ENCODE measurements around the gene BABAM2. TPM values are rescaled to one million over a fixed set of nuclear protein-coding genes. Genes with fewer than 3 reads are reported as not detected.

The BABAM2 gene
- polyA plus RNA-seq, 1 experiment: 32.6 TPM

- Histone ChIP-seq H3K27me3 (ENCODE audit: control insufficient read depth, insufficient read depth, low read length) (no peaks in the 10 kb centered on the region), H3K36me3 (ENCODE audit: control insufficient read depth, insufficient read depth, low read length) (no peaks in the 10 kb centered on the region; the same call in 1 of the 2 replicates), H3K4me3 (ENCODE audit: low read depth, low read length) (no peak overlapping the region)
- DNase-seq (ENCODE audit: low read depth): no peak
- TF ChIP-seq CTCF (IDR thresholded peaks at IDR 0.05; ENCODE audit: insufficient read depth, low read depth, low read length): no peak
- ChIA-PET CTCF (no interaction called here), POLR2A (no interaction called here)
Observed at GRCh38 chr2:27921424-27921823, 30.9 kb downstream of the BABAM2 start.

DNA sequence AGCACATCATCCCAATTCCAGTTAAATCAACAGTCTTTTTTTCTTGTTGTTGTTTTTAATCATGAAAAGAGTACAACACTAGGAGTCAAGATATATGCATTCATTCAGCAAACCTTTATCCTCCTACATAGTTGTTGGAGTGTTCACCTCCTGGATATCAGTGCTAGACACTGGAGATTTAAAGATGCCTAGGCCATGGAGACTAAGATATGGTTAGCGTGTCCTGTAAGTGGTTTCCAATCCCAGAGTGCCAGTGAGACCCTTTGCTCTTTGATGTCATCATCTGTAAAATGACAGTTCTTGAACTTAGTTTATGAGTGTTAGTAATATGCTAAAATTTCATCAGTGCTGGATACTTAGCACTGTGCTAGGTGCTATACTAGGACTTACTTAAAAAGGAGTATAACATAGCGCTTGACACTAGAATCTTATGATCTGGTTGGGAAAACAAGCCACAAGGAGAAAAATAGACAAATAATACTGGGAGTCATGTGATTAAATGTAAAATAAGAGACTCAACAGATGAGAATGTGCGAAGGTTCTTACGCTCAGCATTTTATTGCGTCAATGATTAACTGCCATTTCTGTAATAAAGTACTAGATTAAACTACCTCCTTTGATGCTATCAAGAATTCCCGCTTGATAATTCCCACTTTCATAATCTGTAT lies 31.5 kb downstream of the BABAM2 start:
- no peak for DNase-seq (ENCODE audit: low read depth)
- ChIA-PET POLR2A (no interaction called here), CTCF (no interaction called here)
- no peak overlapping the region for H3K4me3 ChIP-seq (ENCODE audit: low read depth, low read length)
- no peaks in the 10 kb centered on the region; the same call in 1 of the 2 replicates for H3K36me3 ChIP-seq (ENCODE audit: control insufficient read depth, insufficient read depth, low read length)
- no peaks in the 10 kb centered on the region for H3K27me3 ChIP-seq (ENCODE audit: control insufficient read depth, insufficient read depth, low read length)
- no peak for TF ChIP-seq CTCF (IDR thresholded peaks at IDR 0.05; ENCODE audit: insufficient read depth, low read depth, low read length)

- ChIA-PET CTCF (no interaction called here), POLR2A (no interaction called here)
- H3K27me3 ChIP-seq (ENCODE audit: control insufficient read depth, insufficient read depth, low read length): no peaks in the 10 kb centered on the region
- no peak overlapping the region for H3K4me3 ChIP-seq (ENCODE audit: low read depth, low read length)
- DNase-seq (ENCODE audit: low read depth): no peak
- TF ChIP-seq CTCF (IDR thresholded peaks at IDR 0.05; ENCODE audit: insufficient read depth, low read depth, low read length): no peak
- no peaks in the 10 kb centered on the region; the same call in 1 of the 2 replicates for H3K36me3 ChIP-seq (ENCODE audit: control insufficient read depth, insufficient read depth, low read length)
Observed at GRCh38 chr2:27922842-27923241, 32.3 kb downstream of the BABAM2 start.

- POLR2A ChIA-PET: no interaction called here
- no peak for TF ChIP-seq CTCF (IDR thresholded peaks at IDR 0.05; ENCODE audit: insufficient read depth, low read depth, low read length)
- CTCF ChIA-PET: interaction anchor here (0.8 kb wide), 1 partner anchor 13 kb away, joined by 3 read pairs; no protein-coding TSS in a partner anchor
- Histone ChIP-seq H3K36me3 (ENCODE audit: control insufficient read depth, insufficient read depth, low read length) (no peaks in the 10 kb centered on the region; the same call in 1 of the 2 replicates), H3K27me3 (ENCODE audit: control insufficient read depth, insufficient read depth, low read length) (no peaks in the 10 kb centered on the region), H3K4me3 (ENCODE audit: low read depth, low read length) (no peak overlapping the region)
- no peak for DNase-seq (ENCODE audit: low read depth)
Observed at GRCh38 chr2:27925766-27926472, 35.4 kb downstream of the BABAM2 start.

DNA sequence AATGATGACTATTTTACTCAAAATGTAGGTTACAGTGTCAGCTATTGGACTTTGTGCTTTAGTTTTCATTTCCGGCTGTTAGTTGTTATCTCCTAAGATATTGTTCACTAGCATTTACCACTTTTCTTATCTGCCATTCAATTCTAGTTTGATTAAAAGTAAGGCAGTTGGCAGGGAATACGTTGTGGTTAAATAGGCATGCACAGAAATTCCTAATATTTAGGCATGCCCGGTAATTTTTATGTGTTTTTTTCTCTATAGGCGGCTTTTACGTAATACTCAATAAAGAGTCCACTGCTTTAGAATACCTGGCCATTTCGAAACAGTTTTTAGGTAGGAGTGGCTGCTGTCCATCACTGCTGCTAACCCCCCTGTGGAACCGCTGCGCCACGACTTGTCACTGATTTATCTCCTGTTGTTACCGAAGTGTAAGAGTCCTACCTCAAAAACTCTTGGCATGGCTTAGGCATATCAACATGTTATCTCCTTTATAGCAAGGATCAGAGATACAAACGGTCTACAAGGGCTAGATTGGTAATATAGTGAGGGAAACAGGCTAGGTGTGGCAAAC lies 39.5 kb downstream of the BABAM2 start:
- no peak for TF ChIP-seq CTCF (IDR thresholded peaks at IDR 0.05; ENCODE audit: insufficient read depth, low read depth, low read length)
- no peak for DNase-seq (ENCODE audit: low read depth)
- Histone ChIP-seq H3K4me3 (ENCODE audit: low read depth, low read length) (no peak overlapping the region), H3K27me3 (ENCODE audit: control insufficient read depth, insufficient read depth, low read length) (no peaks in the 10 kb centered on the region), H3K36me3 (ENCODE audit: control insufficient read depth, insufficient read depth, low read length) (no peaks in the 10 kb centered on the region; the same call in 1 of the 2 replicates)
- POLR2A ChIA-PET: interaction anchor here (0.6 kb wide), 1 partner anchor 25 kb away, joined by 3 read pairs; no protein-coding TSS in a partner anchor
- CTCF ChIA-PET: no interaction called here

Data from BJ (cell line).